PC-3 (cell line): ENCODE measurements around the gene LRP10. TPM values are rescaled to one million over a fixed set of nuclear protein-coding genes. Genes with fewer than 3 reads are reported as not detected.

ENCODE experiments used
- ATAC-seq: fragments of 200-7000 bp; cut with Tn5 transposase; 2 replicates; pipeline ENCODE4 v1.9.1; 2020; ENCODE audit warnings: mild to moderate bottlenecking, moderate library complexity
- BruUV-seq: library from RNA; stranded (reverse); fragments of 400-500 nt; replicated peaks from 2 replicates; lab custom pipeline; 2021; lab: Mats Ljungman, UMichigan
- CTCF ChIA-PET: fragments of 300-600 bp; sonication (Branson Sonifier 250); formaldehyde crosslinking; loops from one replicate; lab custom pipeline; 2022; ENCODE audit warnings: antibody characterized with exemption; lab: Charles Lee
- POLR2A ChIA-PET: fragments of 300-600 bp; sonication (Branson Sonifier 250); formaldehyde crosslinking; loops from one replicate; lab custom pipeline; 2022; ENCODE audit warnings: antibody characterized with exemption; ENCODE audit not compliant: unreplicated experiment; lab: Charles Lee
- DNase-seq: peaks from one replicate; pipeline ENCODE4 v3.0.0-alpha.2; 2015
- H2AFZ ChIP-seq: fragments of 300-600 bp; sonication (generic); 2 replicates; pipeline ENCODE4 v1.6.0; 2016; ENCODE audit warnings: antibody characterized with exemption, low read length
- H3F3A ChIP-seq: fragments of 300-600 bp; sonication (generic); one replicate; pipeline ENCODE4 v1.6.0; 2017; ENCODE audit warnings: antibody characterized with exemption, low read length, control low read depth, mild to moderate bottlenecking; ENCODE audit not compliant: unreplicated experiment
- H3K27ac ChIP-seq: fragments of 300-600 bp; sonication (generic); 2 replicates; pipeline ENCODE4 v1.5.1; 2016; ENCODE audit warnings: mild to moderate bottlenecking, low read length
- H3K27me3 ChIP-seq: fragments of 300-600 bp; sonication (generic); 2 replicates; pipeline ENCODE4 v1.6.1; 2016; ENCODE audit warnings: low read length, mixed read lengths
- H3K36me3 ChIP-seq: fragments of 300-600 bp; sonication (generic); 2 replicates; pipeline ENCODE4 v1.6.1; 2016; ENCODE audit warnings: low read depth, mixed run types, low read length, mixed read lengths
- H3K4me1 ChIP-seq: fragments of 300-600 bp; sonication (generic); 2 replicates; pipeline ENCODE4 v1.5.1; 2016; ENCODE audit warnings: low read length; ENCODE audit not compliant: insufficient read depth
- H3K4me2 ChIP-seq: fragments of 300-600 bp; sonication (generic); 2 replicates; pipeline ENCODE4 v1.6.0; 2016; ENCODE audit warnings: low read length
- H3K4me3 ChIP-seq: fragments of 300-600 bp; sonication (generic); 2 replicates; pipeline ENCODE4 v1.5.1; 2016; ENCODE audit warnings: mild to moderate bottlenecking, low read length, mixed read lengths
- H3K79me2 ChIP-seq: fragments of 300-600 bp; sonication (generic); 2 replicates; pipeline ENCODE4 v1.6.1; 2017; ENCODE audit warnings: low read length, mixed read lengths
- H3K9ac ChIP-seq: fragments of 300-600 bp; sonication (generic); 2 replicates; pipeline ENCODE4 v1.6.0; 2016; ENCODE audit warnings: mild to moderate bottlenecking, low read length
- H3K9me2 ChIP-seq: fragments of 300-600 bp; sonication (generic); replicated peaks from 2 replicates; pipeline ENCODE4 v1.6.1; 2016; ENCODE audit warnings: mixed run types, low read length, mixed read lengths
- H3K9me3 ChIP-seq: fragments of 300-600 bp; sonication (generic); 2 replicates; pipeline ENCODE4 v1.6.1; 2016; ENCODE audit warnings: low read length, mixed read lengths
- H4K20me1 ChIP-seq: fragments of 300-600 bp; sonication (generic); 2 replicates; pipeline ENCODE4 v1.6.1; 2016; ENCODE audit warnings: low read length, mixed read lengths
- EZH2 ChIP-seq: fragments of 300-600 bp; sonication (generic); IDR thresholded peaks from one replicate; pipeline ENCODE4 v1.6.1; 2017; ENCODE audit warnings: antibody characterized with exemption, mild to moderate bottlenecking, low read length; ENCODE audit not compliant: unreplicated experiment
- EZH2phosphoT487 ChIP-seq: fragments of 300-600 bp; sonication (generic); IDR thresholded peaks from 2 replicates; pipeline ENCODE4 v1.6.1; 2018; ENCODE audit warnings: mild to moderate bottlenecking, antibody characterized with exemption, low read length, borderline replicate concordance
- intact Hi-C: fragments of 100-400 bp; cut with micrococcal nuclease; formaldehyde crosslinking; loops from 2 replicates; pipeline ENCODE4 v1.9.0; 2023
- total RNA-seq: library from RNA; depleted of rRNA; stranded (reverse); fragments of >200 nt; gene quantifications from 2 replicates; pipeline ENCODE4 v1.2.3, GENCODE V29; 2014
- TF ChIP-seq, protein P1 (sequence below): fragments of 300-600 bp; sonication (generic); conservative IDR thresholded peaks from 2 replicates; pipeline ENCODE4 v1.5.1; 2017; ENCODE audit warnings: antibody characterized with exemption, low read depth, mild to moderate bottlenecking, low read length

Gene LRP10
- total RNA-seq, 1 experiment from 2014 or later: 46.5 TPM

GRCh38 chr14:22842211-22843122, 29.1 kb upstream of the LRP10 start:
- Histone ChIP-seq H3K9ac (no peak overlapping the region), H3K27me3 (no peaks in the 10 kb centered on the region), H3K36me3 (peaks cover 24% of the 10 kb centered on the region), H3K9me2 (no peaks in the 10 kb centered on the region), H3F3A (no peaks in the 10 kb centered on the region), H2AFZ (no peak overlapping the region), H3K27ac (no peak overlapping the region), H3K4me3 (no peak overlapping the region), H4K20me1 (no peaks in the 10 kb centered on the region), H3K4me2 (no peak overlapping the region), H3K79me2 (peaks cover 28% of the 10 kb centered on the region), H3K4me1 (peaks cover 17% of the 10 kb centered on the region; the same call in 1 of the 2 replicates), H3K9me3 (no peaks in the 10 kb centered on the region)
- no TSS peak for BruUV-seq
- ATAC-seq (no peak), DNase-seq (no peak)
- CTCF ChIA-PET: no interaction called here
- no peak for TF ChIP-seq EZH2phosphoT487
- TF ChIP-seq EZH2: no peak
- TF ChIP-seq, protein P1, sequence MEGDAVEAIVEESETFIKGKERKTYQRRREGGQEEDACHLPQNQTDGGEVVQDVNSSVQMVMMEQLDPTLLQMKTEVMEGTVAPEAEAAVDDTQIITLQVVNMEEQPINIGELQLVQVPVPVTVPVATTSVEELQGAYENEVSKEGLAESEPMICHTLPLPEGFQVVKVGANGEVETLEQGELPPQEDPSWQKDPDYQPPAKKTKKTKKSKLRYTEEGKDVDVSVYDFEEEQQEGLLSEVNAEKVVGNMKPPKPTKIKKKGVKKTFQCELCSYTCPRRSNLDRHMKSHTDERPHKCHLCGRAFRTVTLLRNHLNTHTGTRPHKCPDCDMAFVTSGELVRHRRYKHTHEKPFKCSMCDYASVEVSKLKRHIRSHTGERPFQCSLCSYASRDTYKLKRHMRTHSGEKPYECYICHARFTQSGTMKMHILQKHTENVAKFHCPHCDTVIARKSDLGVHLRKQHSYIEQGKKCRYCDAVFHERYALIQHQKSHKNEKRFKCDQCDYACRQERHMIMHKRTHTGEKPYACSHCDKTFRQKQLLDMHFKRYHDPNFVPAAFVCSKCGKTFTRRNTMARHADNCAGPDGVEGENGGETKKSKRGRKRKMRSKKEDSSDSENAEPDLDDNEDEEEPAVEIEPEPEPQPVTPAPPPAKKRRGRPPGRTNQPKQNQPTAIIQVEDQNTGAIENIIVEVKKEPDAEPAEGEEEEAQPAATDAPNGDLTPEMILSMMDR: no peak
- POLR2A ChIA-PET: no interaction called here
- intact Hi-C loops: no loop called here

- Histone ChIP-seq H3K9ac (no peak overlapping the region), H3K27ac (no peak overlapping the region), H4K20me1 (no peaks in the 10 kb centered on the region), H3K4me3 (no peak overlapping the region), H3F3A (no peaks in the 10 kb centered on the region), H3K27me3 (no peaks in the 10 kb centered on the region), H3K79me2 (peaks cover 20% of the 10 kb centered on the region), H3K4me2 (no peak overlapping the region), H3K36me3 (peaks cover 24% of the 10 kb centered on the region), H3K9me3 (no peaks in the 10 kb centered on the region), H3K9me2 (no peaks in the 10 kb centered on the region), H2AFZ (no peak overlapping the region), H3K4me1 (peaks cover 16% of the 10 kb centered on the region; the same call in 1 of the 2 replicates)
- TF ChIP-seq, protein P1: no peak
- ATAC-seq (no peak), DNase-seq (no peak)
- ChIA-PET POLR2A (no interaction called here), CTCF (no interaction called here)
- intact Hi-C loops: no loop called here
- BruUV-seq: no TSS peak
Observed at GRCh38 chr14:22843123-22843925, 28.2 kb upstream of the LRP10 start.
